ENCODE measurements around the gene CDKL2. TPM values are rescaled to one million over a fixed set of nuclear protein-coding genes. Genes with fewer than 3 reads are reported as not detected.
"Not testable (repeated sequence)": the region's sequence is repeated elsewhere in the genome, so short reads cannot be mapped to it uniquely, and the experiment has no call there.

CDKL2 gene
- polyA plus RNA-seq, 3 donors = 10.5 to 19.9 (median 10.6) TPM

- DNase-seq = no peak
Observed at GRCh38 chr4:75555294-75556164, 74.8 kb downstream of the CDKL2 start, which contains the start of gene ODAPH. Gene ODAPH, plus strand, starts transcription at chr4:75556066. Its CDS starts 17 bp downstream, at chr4:75556083.

DNA sequence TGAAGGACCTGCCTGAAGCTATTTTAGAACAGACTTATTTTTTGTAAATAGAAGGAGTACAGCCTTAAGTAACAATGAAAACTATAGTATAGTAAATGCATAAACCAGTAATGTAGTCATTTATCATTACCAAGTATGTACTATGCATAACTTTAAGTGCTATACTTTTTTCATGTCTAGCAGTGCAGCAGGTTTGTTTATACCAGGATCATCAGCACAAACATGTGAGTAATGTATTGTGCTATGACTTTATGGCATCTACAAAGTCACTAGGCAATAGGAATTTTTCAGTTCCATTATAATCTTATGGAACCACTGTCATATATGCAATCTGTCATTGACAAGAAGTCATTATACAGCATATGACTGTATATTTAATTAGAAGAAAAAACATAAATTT, 77.9 kb downstream of the CDKL2 start:
- DNase-seq = no peak

- no peak for DNase-seq
Observed at GRCh38 chr4:75549019-75549418, 81.3 kb downstream of the CDKL2 start.

DNA sequence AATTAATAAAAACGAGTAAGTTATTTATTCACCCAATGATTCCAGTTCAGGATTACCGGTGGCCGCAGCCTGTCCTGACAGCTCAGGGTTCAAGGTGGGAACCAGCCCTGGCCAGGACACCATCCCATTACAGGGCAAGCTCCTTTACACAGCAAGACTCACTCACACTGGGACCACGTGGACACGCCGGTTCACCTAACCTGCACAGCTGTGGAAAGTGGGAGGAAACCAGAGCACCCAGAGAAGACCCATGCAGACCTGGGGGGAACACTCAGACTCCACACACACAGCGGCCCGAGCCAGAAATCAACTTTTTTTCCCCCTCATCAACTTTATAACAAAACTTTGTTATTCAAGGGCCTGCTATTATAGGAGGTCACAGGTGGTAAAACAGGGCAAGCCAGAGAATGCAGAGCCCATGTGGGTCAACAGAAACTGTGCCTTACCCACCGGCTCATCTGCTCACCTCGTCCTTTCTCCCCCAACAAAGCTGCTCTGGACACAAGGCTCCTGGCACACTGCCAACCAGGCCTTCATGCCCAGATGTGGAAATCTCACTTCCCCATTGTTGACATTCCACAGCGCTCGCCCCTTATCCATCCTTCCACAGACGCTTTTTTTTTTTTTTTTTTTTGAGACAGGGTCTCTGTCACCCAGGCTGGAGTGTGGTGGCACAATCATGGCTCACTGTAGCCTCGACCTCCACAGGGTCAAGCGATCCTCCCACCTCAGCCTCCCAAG, 82.5 kb downstream of the CDKL2 start:
- peak; percentile 19 for DNase-seq

- DNase-seq = no peak
Observed at GRCh38 chr4:75545526-75545925, 84.8 kb downstream of the CDKL2 start.

- no peak for DNase-seq
Observed at GRCh38 chr4:75544870-75545269, 85.5 kb downstream of the CDKL2 start.

- not testable (repeated sequence) for DNase-seq
Observed at GRCh38 chr4:75544220-75544619, 86.1 kb downstream of the CDKL2 start.

DNA sequence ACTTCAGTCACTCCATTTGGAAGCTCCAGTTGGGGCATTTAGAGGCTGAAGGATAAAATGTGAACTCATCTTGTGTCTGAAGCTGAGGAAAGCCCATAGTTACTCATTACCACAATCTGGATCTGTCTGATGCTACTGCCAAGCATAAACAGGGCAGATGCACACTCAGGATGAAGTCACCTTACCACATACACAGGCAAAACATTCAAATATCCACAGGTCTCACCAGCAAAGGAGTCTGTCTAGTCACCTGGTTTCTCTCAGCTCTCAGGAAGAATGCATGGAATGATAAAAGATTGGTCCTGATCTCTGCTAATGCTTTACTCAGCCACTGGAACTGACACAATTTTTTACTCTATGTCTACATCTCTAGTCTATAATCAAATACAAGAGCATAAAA, 87.5 kb downstream of the CDKL2 start:
- DNase-seq = no peak

DNA sequence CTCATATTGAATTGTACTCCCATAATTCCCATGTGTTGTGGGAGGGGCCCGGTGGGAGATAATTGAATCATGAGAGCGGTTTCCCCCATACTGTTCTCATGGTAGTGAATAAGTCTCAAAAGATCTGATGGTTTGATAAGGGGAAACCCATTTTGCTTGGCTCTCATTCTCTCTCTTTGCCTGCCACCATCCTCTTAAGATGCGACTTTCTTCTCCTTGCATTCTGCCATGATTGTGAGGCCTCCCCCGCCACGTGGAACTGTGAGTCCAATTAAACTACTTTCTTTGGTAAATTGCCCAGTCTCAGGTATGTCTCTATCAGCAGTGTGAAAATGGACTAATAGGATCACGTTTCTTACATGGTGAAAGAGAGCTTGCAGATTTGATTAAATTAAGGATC, 93.0 kb downstream of the CDKL2 start:
- not testable (repeated sequence) for DNase-seq

- DNase-seq = not testable (repeated sequence)
Observed at GRCh38 chr4:75533926-75534325, 96.4 kb downstream of the CDKL2 start.

- not testable (repeated sequence) for DNase-seq
Observed at GRCh38 chr4:75533339-75533887, 96.9 kb downstream of the CDKL2 start.

DNA sequence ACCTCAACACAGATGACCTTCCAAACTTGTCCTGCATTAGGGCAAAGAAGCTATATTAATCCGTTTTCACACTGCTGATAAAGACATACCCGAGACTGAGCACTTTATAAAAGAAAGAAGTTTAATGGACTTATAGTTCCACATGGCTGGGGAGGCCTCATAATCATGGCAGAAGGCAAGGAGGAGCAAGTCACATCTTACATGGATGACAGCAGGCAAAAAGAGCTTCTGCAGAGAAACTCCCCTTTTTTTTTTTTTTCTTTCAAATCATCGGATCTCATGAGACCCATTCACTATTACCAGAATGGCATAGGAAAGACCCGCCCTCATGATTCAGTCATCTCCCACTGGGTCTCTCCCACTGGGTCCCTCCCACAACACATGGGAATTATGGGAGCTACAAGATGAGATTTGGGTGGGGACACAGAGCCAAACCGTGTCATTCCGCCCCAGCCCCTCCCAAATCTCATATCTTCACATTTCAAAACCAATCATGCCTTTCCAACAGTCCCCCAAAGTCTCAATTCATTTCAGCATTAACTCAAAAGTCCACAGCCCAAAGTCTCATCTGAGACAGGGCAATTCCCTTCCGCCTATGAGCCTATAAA, 98.7 kb downstream of the CDKL2 start:
- not testable (repeated sequence) for DNase-seq

- no peak for DNase-seq
Observed at GRCh38 chr4:75530556-75531322, 99.6 kb downstream of the CDKL2 start.

Other genes with a start within 250 kb of the CDKL2 start
- gene RCHY1, start 116.1 kb downstream of the CDKL2 start, polyA plus RNA-seq (ENCODE audit: insufficient read length in 3 of 3) = 10 to 100 TPM; 46.0 to 50.9 (median 46.2) TPM
- gene THAP6, start 116.1 kb downstream of the CDKL2 start, polyA plus RNA-seq (ENCODE audit: insufficient read length in 3 of 3) = 10 to 100 TPM; 15.9 to 33.7 (median 32.9) TPM
- under 1 TPM in 2 of 3 donors, not detected in 1; 0.13 to 0.51 TPM for gene ODAPH, start 74.5 kb downstream of the CDKL2 start, polyA plus RNA-seq (ENCODE audit: insufficient read length in 3 of 3)
- 100 to 1,000 TPM; 146 to 172 (median 149) TPM for gene G3BP2, start 42.9 kb upstream of the CDKL2 start, polyA plus RNA-seq (ENCODE audit: insufficient read length in 3 of 3)
- gene USO1, start 94.0 kb upstream of the CDKL2 start, polyA plus RNA-seq (ENCODE audit: insufficient read length in 3 of 3) = 10 to 100 TPM; 74.2 to 86.3 (median 74.9) TPM

Data from renal pelvis (tissue), 4 donors.